Esophagus squamous epithelium (tissue), 4 donors: Measurements from ENCODE around the gene CMBL.

Experiments used
- POLR2A ChIP-seq, 4 donors: fragments of 450-650 bp; IDR thresholded peaks; one replicate each; pipeline ENCODE4 v1.6.1; 2017; ENCODE audit warnings: antibody characterized with exemption in 4 of 4, mild to moderate bottlenecking in 4 of 4, moderate library complexity in 3 of 4
- TF ChIP-seq, protein P1 (sequence below), 6 experiments: fragments of 450-650 bp in 4 of 6; fragments of 200-600 bp in 2 of 6; sonication (generic) in 2 of 6; IDR thresholded peaks; one replicate each; pipeline ENCODE4 v1.5.1; 2016 to 2019; ENCODE audit warnings: antibody characterized with exemption in 6 of 6, mild to moderate bottlenecking in 4 of 6, moderate library complexity in 4 of 6

DNA sequence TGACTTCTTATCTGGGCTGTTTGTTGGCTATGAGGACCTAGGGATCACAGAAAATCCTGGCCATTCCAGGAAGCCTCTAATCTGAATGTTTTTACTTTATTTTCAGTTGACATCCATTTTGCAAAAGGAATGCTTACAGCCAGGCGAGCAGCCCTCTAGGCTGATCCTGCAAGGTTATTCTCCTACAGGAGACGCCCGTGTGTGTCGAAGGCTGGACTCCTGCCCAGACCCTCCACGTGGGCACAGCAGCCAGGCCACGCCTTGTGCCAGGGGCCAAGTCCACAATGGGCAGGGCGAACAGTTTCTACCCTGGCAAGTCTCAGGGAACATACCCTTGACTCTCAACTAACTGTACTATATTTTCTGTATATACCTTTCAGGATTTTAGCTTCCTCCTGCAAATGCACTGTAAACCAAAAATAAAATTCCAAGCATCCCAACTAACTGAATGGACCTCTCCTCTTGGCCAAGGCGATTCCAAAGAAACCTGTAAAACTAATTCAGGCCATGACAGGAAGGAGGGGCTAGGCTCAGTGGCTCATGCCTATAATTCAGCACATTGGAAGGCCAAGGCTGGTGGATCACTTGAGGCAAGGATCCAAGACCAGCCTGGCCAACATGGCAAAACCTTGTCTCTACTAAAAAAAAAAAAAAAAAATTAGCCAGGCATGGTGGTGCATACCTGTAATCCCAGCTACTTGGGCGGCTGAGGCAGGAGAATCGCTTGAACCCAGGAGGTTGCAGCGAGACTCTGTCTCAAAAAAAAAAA is 5.7 kb downstream of the CMBL start:
- no peak for TF ChIP-seq POLR2A (IDR thresholded peaks at IDR 0.05)
- TF ChIP-seq, protein P1, sequence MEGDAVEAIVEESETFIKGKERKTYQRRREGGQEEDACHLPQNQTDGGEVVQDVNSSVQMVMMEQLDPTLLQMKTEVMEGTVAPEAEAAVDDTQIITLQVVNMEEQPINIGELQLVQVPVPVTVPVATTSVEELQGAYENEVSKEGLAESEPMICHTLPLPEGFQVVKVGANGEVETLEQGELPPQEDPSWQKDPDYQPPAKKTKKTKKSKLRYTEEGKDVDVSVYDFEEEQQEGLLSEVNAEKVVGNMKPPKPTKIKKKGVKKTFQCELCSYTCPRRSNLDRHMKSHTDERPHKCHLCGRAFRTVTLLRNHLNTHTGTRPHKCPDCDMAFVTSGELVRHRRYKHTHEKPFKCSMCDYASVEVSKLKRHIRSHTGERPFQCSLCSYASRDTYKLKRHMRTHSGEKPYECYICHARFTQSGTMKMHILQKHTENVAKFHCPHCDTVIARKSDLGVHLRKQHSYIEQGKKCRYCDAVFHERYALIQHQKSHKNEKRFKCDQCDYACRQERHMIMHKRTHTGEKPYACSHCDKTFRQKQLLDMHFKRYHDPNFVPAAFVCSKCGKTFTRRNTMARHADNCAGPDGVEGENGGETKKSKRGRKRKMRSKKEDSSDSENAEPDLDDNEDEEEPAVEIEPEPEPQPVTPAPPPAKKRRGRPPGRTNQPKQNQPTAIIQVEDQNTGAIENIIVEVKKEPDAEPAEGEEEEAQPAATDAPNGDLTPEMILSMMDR (IDR thresholded peaks at IDR 0.05), result no peak
